Left ventricle myocardium superior (tissue), 1 donor: Measurements from ENCODE around the gene ADM2. TPM values are rescaled to one million over a fixed set of nuclear protein-coding genes. Genes with fewer than 3 reads are reported as not detected.
"Not testable (repeated sequence)": the region's sequence is repeated elsewhere in the genome, so short reads cannot be mapped to it uniquely, and the experiment has no call there.

Experiments
- ATAC-seq: fragments of 200-7000 bp; cut with Tn5 transposase; one replicate; pipeline ENCODE4 v1.9.1; 2020; ENCODE audit warnings: mild to moderate bottlenecking, moderate library complexity
- DNase-seq: peaks from one replicate; pipeline ENCODE4 v3.0.0-alpha.2; 2020
- intact Hi-C: fragments of 100-400 bp; cut with micrococcal nuclease; formaldehyde crosslinking; loops from one replicate; pipeline ENCODE4 v1.11.0; 2022
- long read RNA-seq: library from polyadenylated mRNA; unstranded; transcript quantifications from one replicate; pipeline ENCODE4 v2.0.0, GENCODE V29; 2021
- total RNA-seq: library from RNA; stranded (reverse); fragmentation: NEBNext Ultra II Directional; extraction: Animal tissue kit (Norgen Biotek cat#: 25700); gene quantifications from one replicate; pipeline ENCODE4 v1.2.1, GENCODE V29; 2021
- donor health status: DM: no; HTN: yes; CAD: no; lungs with severe emphysema.

The ADM2 gene, protein sequence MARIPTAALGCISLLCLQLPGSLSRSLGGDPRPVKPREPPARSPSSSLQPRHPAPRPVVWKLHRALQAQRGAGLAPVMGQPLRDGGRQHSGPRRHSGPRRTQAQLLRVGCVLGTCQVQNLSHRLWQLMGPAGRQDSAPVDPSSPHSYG
- total RNA-seq, result not detected
- long read RNA-seq, result 0 reads

DNA sequence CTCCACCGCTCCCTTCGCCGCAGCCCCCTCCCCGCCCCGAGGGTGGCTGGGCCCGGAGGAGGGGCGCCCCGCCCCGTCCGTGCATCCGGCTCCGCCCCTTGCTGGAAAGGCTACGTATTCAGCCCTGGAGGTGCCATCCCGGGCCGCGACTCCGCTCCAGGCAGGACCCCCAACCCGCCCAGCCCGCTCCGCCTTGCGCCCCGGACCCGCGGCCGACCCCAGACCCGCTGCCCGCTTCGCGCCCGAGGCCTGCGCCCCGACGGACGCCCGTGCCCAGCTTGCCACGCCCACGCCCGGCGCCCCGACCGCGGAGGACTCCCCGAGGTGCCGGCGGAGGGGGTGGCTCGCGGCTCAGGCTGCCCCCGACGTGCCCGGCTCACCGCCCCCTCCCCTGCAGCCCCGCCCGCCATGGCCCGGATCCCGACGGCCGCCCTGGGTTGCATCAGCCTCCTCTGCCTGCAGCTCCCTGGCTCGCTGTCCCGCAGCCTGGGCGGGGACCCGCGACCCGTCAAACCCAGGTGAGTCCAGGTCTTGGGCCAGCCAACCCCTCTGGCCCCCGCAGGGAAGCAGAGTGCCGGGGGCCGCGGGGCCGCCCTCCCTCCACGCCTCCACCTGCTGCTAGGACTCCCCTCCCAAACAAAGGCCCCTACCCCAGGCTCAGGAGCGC is at the start of gene ADM2:
TSS of gene ADM2 (plus strand) at position 104 of the 667 bp plus-strand sequence. CDS start at position 409, 305 bp downstream.
- intact Hi-C loops, result no loop called here
- DNase-seq, result peak; percentile 57
- peak; percentile 38 for ATAC-seq

DNA sequence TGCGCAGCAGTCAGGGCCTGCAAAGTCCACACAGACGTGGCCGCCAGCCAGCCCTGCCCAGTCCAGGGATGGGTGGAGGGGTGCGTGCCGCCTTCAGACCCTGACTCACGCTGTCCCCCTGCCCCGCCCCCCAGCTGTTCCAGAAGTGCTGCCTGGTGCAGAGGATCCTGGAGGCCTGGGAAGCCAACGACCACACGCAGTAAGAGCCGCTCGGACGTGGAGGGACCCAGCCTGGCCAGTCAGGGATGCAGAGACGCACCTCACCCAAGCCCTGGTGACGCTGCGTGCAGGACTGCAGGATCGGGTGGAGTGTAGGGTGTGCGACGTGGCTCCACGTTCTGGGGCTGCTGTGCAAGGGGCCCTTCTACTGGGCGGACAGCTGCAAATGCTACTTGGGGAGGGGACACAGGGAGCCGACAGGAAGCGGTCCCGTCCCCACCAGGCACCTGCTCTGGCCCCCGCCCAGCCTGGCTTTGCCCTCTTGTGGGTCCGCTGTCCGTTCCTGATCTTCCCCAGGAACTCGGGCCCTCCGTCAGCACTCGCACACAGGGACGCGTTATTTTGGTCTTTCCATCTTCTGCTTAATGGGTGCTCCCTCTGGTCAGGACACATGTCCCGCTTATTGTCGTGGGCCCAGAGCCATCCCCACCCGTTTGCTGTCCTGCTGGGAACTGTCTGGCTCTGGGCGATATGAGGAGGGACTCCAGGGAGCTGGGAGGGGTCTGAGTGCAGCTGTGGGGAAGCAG is 49.0 kb upstream of the ADM2 start:
- DNase-seq, result peak; percentile 10

DNA sequence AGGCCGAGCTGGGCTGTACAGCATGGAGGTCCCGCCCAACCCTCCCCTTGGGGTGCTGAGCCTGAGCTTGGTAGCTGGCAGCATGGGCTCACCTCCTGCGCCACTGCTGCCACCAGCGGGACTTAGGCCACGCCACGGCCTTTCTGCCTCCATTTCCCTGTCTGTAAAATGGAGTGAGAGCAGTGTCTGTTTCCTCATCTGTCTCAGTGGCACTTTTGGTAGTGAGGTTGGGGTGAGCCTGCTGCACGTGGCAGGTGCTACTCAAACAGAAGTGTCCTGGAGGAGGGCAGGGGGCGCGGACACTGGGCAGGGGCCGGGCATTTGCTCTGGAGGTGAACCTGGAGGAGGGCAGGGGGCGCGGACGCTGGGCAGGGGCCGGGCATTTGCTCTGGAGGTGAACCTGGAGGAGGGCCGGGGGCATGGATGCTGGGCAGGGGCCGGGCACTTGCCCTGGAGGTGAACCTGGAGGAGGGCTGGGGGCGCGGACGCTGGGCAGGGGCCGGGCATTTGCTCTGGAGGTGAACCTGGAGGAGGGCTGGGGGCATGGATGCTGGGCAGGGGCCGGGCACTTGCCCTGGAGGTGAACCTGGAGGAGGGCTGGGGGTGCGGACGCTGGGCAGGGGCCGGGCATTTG is 48.3 kb upstream of the ADM2 start:
- ATAC-seq, intact Hi-C loops: not testable (repeated sequence)
- DNase-seq, result peak; percentile 13

More for the DNA sequence above, 49.0 kb upstream of the ADM2 start:
- ATAC-seq, result no peak
- intact Hi-C loops, result no loop called here

DNA sequence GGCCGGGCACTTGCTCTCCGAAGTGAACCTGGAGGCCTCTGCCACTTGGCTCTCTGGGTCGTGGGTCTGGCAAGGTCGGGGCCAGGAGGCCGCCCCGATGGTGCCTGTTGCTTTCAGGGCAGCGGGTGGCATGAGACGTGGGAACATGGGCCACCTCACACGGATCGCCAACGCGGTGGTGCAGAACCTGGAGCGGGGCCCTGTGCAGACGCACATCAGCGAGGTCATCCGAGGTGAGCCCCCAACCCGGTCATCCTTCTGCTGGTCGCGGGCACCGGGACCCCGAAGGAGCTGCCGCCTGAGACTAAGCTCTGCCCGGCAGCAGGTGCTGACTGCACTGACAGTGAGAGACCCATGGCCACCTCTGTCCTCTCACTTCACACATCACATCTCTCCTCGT is 46.5 kb upstream of the ADM2 start:
- intact Hi-C loops, result no loop called here
- DNase-seq (peak; percentile 29), ATAC-seq (no peak)

DNA sequence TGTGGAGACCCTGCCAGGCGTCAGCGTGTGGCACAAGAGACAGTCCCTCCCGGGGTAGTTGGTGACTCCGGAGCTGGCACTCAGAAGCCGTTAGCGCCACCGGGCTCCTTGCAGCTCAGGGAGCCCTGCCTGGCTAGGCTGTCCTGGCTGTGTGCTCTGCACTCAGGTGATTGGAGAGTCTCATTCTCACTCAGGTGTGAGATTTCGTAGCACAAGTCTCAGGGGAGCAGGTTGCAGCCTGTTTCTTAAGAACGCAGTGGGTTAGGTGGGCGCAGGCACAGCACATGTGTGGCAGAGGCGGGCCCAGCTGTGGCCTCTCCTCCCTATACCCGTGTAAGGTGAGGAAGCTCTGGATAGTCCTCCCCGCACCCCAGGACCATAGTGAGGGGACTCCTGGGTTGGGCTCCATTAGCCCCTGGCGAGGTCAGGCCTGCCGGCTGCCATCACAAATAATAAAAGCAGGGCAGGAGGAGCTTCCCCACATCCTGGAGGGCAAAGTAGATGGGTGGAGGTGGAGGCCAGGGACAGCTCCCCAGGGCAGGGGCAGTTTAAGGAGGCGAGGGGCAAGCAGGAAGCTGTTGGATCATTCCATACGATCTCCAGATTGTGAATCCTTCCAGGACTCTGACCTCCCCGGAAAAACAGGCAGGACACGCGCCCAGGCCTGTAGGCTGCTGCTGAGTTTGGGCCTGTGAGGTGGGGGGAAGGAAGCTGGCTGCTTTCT is 45.9 kb upstream of the ADM2 start:
- no peak for ATAC-seq
- no peak for DNase-seq
- intact Hi-C loops, result no loop called here

DNA sequence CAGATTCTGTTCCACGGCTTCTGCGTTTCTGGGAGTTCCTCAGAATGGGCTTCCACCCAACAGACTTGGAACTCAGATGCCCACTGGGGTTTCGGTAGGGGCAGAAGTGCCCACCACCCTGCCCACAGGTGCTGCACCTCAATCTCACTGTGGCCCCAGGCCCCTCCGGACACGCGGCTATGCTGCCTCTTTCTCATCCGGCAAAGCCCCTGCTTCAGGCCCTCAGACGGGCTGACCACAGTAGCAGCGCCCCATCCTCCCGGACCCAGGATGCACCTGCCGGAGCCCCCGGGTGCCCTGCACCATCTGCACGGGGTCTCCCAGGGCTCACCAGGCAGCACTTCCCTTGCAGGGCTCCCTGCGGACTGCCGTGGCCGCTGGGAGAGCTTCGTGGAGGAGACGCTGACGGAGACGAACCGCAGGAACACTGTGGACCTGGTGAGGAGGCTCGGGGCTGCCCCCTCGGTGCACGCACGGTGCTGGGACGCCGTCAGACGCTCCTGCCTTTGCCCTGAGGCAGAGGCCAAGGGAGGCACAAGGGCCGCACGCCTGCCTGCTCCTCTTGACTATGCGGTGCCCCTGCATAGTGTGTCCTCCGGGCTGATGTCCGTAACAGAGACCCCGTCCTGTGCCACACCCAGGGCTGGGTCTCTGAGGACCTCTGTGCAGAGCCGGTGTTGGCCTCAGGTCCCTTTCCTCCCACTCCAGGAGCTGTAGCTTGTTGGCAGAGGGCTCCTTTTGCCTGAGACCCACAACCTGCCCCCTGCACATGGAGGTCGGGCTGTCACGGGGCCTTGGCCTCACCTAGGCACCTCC is 45.1 kb upstream of the ADM2 start:
- ATAC-seq (no peak), DNase-seq (peak; percentile 15)
- intact Hi-C loops, result no loop called here

DNA sequence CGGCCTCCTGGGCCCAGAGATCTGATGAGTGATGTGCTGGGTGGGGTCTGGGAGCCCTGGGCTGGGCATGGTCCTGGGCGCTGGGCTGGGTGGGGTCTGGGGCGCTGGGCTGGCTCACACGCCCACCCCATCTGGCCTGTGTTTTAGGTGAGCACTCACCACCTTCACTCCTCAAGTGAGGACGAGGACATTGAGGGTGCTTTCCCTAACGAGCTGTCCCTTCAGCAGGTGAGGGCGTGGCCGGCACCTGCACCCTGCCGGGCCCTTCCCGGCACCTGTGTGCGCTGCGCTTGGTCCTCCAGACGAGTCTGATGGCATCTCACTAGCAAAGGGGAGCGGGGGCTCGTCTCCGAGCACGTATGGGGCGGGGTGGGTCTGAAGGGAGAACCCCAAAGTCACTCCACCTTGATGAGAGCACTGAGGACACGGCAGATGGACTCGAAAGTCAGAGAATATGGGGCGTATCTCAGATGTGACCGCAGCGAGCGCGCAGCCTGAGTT is 44.5 kb upstream of the ADM2 start:
- ATAC-seq (no peak), DNase-seq (no peak)
- intact Hi-C loops, result no loop called here

DNA sequence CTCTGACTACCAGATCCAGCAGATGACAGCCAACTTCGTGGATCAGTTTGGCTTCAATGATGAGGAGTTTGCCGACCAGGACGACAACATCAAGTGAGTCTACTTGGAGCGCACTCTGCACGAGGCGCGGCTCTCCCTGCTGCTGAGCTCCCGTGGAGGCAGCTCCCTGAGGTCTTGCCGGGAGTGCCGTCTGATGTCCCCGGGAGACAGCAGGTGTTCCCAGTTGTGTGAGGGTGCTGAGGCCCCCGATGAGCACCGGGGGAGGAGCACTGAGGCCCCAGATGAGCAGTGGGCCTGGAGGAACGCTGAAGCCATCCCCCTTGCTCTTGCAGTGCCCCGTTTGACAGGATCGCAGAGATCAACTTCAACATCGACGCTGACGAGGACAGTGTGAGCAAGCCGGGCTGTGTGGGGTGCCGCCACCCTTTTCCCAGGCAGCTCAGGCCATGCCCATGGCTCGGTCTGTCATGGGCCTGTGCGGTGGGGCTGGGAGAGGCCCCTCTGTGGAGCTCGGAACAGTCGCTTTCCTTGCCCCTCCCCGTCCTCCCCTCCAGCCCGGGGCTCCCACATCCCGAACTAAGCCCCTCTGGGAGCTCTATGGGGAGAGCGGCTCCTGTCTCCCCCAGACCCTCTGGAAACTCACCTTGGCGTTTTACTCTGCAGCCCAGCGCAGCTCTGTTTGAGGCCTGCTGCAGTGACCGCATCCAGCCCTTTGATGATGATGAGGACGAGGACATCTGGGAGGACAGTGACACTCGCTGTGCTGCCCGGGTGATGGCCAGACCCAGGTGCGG is 43.6 kb upstream of the ADM2 start:
- ATAC-seq (no peak), DNase-seq (peak; percentile 26)
- intact Hi-C loops, result no loop called here

DNA sequence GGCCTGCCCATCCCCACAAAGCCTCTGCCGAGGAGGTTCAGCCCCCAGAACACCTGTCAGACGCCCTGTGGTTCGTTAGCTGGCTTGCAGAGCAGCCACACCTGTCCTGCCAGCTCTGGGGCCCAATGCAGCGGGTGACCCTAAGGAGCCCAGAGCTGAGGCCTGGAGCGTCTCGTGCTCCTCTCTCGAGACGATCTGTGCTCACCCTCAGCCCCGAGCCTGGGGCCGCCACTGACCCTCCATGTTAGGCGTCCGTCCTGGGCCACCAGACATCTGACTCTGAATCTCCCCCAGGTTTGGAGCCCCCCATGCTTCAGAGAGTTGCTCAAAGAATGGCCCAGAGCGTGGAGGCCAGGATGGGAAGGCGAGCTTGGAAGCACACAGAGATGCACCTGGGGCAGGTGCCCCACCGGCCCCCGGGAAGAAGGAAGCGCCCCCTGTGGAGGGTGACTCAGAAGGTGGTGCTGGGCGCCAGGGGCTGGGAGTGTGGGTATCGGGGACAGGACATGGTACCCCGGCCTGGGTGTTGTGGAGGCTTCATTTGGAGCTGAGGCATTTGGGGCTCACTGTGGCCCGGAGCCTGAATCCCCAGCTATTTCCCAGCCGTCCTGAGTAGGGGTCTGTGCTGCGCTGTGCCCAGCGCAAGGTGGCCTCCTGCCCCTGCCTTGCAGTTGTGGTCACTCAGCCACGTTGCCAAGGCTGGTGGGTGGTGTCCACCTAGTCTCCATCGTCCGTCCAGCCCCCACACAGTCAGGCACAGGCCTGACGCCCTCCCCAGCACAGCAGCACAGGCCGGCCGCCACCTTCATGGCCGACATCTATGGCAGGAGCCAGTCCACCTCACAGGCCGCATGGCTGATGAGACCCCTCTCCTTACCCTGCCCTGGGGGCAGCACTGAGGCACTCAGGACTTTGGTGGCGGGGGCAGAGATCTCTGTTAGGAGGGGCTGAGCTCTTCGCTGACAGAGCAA is 42.8 kb upstream of the ADM2 start:
- DNase-seq (peak; percentile 23), ATAC-seq (no peak)
- intact Hi-C loops, result no loop called here

DNA sequence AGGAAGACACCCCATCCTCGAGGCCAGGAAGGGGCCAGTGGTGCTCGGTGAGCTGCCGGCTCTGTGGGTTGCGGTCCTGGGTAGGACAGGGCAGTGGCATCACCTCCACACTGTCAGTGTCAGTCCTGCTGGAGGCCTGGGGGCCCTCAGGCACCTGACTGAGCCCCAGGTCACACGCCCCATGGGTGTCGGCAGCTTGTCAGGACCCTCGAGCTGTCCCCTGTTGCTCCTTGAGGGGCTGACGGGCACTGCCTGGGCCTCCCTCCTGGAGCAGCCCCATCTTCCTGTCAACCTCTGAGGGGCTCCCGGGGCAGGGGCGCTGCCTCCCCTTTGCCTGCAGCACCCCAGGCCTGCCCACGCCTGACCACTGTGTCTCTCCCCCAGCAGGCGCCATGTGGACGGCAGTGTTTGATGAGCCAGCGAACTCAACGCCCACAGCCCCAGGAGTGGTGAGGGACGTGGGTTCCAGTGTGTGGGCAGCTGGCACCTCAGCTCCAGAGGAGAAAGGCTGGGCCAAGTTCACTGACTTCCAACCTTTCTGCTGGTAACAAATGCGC is 42.0 kb upstream of the ADM2 start:
- intact Hi-C loops, result no loop called here
- DNase-seq (peak; percentile 24), ATAC-seq (no peak)

DNA sequence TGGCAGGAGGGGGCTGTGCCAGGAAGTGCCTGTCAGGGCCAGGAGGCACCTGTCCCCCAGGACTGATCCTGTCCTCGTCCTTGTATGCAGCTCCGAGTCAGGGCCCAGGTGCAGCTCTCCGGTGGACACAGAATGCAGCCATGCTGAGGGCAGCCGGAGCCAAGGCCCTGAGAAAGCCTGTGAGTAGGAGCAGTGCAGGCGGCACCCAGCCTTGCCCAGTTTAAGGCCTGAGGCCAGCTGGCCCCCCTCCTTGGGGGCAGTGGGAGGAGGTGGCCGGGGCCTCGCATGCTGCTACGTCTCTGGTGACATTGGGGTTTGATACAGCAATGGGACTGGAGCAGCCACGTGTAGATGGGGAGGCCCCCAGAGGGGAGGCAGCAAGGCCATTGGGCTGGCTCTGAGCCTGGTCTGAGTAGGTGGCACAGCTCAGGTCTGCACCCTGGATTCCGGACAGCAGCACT is 41.4 kb upstream of the ADM2 start:
- intact Hi-C loops, result no loop called here
- ATAC-seq (no peak), DNase-seq (peak; percentile 28)

DNA sequence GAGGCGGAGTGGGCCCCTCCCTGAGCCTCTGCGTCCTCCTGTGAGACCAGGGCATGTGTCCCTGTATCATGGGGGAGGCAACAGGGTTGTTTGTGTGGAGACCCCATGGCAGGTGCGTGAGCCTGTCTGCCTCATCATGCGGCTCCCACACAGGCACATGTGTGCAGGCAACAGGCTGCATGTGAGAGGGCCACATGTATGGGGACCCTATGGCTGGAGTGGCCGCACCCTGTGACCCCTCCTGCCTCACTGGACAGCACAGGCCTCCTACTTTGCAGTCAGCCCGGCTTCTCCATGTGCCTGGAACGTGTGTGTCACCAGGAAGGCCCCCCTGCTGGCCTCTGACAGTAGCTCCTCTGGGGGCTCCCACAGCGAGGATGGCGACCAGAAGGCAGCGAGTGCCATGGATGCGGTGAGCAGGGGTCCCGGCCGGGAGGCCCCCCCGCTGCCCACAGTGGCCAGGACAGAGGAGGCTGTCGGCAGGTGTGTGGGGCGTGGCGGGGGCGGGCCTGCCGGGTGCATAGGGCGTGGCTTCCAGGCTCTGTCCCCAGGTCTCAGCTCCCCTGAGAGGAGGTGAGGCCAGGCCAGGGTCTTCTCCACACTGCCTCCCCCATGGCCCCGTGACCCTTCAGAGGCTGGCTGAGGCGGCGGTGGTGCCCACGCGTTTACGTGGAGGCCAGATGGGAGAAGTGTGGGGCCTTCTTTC is 40.6 kb upstream of the ADM2 start:
- intact Hi-C loops, result no loop called here
- no peak for ATAC-seq
- peak; percentile 29 for DNase-seq

DNA sequence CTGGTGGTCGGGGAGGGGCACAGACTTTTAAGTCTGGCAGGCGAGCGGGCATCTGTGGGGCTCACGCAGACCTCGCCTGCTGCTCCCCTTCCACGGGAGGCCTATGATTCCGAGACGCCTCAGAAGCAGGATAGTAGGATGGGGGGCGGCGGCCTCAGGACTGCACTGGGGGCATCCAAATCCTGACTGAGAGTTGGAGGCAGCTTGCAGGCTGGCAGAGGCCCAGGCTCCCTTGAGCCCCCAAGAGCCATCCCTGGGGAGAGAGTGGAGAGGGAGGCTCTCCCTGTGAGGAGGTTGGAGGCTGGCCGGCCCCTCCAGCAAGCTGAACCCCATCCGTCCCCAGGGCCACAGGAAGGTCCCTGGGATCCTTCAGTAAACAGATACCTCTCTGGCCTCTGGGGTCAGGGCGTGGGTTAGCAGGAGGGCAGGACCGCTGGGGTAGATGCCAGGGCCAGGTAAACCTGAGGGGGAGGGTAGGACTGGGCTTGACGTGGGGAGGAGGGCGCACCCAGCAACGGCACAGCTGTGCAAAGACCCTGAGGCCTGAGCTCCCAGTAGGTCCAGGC is 39.8 kb upstream of the ADM2 start:
- DNase-seq (no peak), ATAC-seq (no peak)
- intact Hi-C loops, result no loop called here

DNA sequence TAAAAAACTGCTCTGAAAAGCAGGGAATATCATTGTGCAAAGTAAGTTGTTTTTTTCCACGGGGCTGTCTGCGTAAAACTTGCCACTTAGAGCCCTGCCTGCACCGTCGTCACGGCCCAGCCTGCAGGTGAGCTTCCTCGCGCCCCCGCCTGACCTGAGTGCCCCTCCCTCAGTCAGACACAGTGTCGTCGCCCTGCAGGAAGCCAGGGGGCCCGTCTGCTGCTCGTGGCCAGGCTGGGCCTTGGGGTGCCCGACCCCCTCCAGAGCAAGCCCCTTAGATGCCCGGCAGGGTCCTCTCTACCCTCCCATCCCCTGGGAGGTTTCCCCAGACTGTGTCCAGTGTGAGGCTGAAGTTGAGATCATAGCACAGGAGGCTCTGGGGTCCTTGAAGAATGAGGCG is 38.1 kb upstream of the ADM2 start:
- intact Hi-C loops, result no loop called here
- DNase-seq, result no peak

More for the DNA sequence above, 38.1 kb upstream of the ADM2 start:
- ATAC-seq, result peak; percentile 1
